ENCODE data around the gene TAC3.

GRCh38 chr12:56993346-56993745 lies 23.0 kb downstream of the TAC3 start:
- TF ChIP-seq CTCF (IDR thresholded peaks at IDR 0.05) (no peak), POLR2A (IDR thresholded peaks at IDR 0.05) (no peak)
